NCI-H1930 (cell line): ENCODE results near the gene LPP.

ENCODE experiments used
- DNase-seq, 2 experiments: peaks; one replicate each; lab custom pipeline; 2025; lab: John Stamatoyannopoulos, UW

Gene LPP

GRCh38 chr3:188870431-188870830, 716.5 kb downstream of the LPP start:
- no peak for DNase-seq

- DNase-seq = no peak
Measured at GRCh38 chr3:188874576-188874975, 720.6 kb downstream of the LPP start.

- no peak for DNase-seq
Measured at GRCh38 chr3:188875413-188875812, 721.5 kb downstream of the LPP start.

DNA sequence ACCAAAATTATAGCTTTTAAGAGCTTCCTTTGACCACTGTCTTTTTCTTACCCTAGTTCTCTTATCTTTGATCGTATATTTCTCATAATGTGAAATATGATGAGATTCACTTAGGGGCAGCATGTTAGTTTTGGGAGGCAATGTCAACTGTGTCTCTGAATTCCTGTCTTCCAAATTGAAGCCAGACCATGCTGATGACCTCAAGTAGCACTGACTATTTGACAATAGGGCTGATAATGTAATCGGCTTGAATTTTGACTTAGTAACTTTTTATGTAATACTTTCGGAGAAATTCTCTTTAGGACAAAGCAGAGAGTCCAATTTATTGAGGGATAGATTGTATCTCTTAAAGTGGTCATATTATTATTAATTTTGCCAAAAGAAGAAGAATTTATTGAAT, 722.4 kb downstream of the LPP start:
- no peak for DNase-seq

DNA sequence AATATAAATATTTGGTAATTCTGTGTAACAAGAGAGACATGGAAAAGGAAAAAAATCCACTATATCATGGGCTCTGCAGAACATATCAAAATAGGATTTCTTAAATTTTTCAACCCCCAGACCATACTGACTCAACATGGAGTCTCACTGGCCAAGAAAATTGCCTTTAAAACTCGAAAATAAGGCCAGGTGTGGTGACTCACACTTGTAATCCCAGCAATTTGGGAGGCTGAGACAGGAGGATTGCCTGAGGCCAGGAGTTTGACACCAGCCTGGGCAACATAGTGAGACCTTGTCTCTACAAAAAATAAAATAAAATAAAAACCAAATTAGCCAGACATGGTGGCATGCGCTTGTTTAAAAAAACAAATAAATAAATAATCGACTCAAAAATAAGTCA, 723.4 kb downstream of the LPP start:
- DNase-seq = no peak

- no peak for DNase-seq
Measured at GRCh38 chr3:188878076-188878475, 724.1 kb downstream of the LPP start.

- DNase-seq = no peak
Measured at GRCh38 chr3:188881954-188882641, 728.1 kb downstream of the LPP start.

DNA sequence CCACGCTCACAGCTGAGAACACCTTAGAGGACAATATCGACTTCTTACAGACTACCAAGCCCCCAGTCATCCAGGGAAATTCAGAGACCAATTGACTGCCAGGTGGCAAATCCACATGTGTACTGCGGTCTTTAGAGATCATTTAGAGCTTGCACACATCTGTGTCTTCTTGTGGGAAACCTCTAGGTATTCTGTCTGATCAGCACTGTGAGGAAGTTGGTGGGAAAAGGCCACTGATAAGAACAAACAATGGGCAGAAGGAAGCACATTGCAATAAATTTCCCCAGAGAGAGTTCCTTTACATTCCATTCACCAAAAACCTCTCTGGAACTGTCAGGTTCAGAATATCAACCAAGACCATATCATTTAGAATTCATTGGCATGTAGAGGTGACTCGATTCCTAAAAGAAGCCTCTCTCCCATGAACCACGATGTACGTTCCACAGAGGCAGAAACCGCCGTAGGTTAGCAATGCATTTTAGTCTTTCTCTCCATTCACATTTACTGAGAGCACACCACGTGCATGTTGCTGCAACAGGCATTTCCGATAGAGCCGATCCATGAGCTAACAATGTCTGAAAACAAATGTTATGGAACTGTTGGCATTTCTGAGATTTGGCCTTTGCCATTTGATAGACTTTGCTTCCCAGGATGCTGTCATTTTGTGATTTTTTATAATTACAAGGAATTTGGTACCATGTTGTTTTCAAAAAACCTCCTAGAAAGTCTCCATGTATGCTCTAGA, 730.5 kb downstream of the LPP start:
- DNase-seq = no peak

DNA sequence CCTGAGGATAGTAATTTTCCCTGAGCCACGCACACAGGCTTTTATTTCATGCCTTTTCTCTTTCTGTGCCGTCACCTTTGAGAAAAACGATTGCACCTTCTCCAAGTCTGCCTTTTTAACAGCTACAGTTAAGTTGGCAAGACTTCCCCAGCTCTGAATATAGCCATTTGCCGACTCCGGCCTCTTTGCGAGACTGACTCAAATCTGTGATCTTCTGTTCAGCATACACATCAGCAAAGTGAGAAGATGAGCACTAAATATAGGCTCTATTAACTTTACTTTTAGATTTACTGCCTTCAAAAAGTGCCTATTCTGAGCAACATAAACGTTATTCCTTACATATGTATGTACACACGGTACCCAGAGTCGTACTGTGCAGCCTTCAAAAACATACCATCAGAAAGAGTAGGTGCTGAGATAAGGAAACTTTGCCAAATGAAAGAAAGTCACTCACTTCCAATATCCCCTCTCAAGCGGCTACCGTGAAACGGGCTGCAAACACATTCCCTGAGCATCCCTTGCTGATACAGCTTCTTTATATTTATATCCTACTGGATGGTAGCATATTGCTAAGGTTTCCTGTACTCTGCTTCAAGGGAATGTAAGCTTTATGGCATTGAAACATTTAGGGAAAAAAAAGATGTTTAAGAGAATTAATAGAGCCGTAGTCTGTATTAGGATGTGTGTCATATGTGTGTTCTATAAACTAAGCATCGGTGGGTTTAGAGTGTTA, 734.5 kb downstream of the LPP start:
- DNase-seq = no peak

DNA sequence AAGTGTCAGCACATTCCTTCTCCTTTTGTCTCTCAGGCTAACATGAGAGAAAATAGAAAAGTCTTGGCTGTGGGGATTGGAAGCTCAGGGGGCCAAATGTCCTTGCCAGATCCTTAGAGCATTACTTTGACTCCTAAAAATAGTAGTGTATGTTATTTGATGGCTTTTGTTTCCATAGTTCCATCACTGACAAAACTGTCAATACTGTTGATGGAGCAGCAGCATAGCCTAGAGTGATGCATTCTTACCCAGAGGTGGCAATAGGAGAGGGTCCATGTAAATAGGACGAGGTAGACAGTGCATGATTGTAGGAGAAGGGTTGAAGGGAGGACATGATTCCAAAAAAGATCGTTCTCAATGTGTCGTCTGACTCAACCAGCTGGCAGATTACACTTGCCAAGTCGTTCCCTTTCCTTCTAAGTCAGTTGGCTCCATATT, 735.1 kb downstream of the LPP start:
- no peak for DNase-seq

- no peak for DNase-seq
Measured at GRCh38 chr3:188890572-188891270, 736.8 kb downstream of the LPP start.

DNA sequence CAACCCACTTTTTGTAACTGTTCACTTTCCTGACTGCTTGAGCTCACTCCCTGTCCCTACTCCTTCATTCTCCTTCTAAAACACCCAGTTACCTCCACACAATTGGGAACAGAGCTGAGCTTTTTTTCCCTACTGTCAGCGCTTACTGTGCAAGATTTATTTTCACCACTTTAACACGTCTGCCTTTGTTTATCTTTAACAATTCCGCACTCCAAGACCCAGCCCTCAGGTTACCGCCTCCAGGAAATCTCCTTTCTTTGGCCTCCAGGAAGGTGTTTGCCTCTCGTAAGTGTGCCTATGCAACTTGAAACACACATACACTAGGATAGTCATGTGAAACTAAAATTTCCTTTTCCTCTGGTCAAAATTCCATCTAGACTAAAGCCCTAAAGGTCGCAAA, 745.9 kb downstream of the LPP start:
- no peak for DNase-seq

- no peak for DNase-seq
Measured at GRCh38 chr3:188900421-188900951, 746.5 kb downstream of the LPP start.

DNA sequence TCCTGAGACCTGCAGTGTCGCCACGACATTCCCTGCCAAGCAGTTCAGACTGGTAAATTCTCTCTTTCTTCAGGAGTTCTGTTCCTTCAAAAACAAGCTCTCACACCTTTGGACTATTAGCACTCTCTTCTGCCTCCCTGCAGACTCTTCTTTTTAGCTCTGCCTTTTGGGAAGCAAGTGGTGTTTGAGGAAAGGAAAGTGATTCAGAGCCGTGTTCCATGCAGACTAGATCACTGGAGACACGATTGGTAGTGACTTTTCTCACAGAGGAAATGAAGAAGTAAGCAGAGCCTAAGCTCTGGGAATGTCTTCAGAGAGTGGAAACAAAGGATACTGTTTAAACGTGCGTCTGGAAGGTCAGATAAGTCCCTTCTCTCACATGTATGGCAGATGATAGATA, 747.2 kb downstream of the LPP start:
- DNase-seq = no peak

DNA sequence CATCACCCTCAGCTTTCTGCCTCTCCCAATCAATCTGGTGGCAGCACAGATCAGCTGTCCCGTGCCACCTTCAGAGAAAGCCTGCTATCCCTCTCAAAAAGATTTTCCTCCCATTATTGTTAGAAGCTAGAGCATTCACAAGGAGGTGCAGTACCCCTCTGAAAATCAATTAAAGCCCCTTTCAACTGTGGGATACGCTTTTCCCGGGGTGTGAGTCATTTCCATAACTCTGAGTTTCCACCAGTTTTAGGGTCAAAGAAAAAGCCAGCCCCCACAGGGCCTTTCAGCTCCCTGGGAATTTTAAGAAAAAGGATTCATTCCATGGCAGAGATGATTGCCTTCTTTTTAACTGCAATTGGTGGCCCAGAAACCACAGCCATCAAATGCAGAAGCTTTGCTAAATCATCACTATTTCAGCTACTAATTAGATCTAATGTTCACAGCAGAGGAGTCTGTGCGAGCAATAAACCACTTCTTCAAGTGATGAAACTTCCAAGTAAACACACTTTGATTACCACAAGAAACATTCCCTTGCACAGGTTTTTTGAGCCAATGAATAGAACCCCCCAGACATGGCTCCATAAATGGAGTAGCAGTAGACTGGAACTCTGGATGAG, 747.8 kb downstream of the LPP start:
- DNase-seq = no peak

GRCh38 chr3:188904670-188905069, 750.7 kb downstream of the LPP start:
- no peak for DNase-seq

GRCh38 chr3:188905547-188905946, 751.6 kb downstream of the LPP start:
- no peak for DNase-seq

- DNase-seq = no peak
Measured at GRCh38 chr3:188906236-188906635, 752.3 kb downstream of the LPP start.

DNA sequence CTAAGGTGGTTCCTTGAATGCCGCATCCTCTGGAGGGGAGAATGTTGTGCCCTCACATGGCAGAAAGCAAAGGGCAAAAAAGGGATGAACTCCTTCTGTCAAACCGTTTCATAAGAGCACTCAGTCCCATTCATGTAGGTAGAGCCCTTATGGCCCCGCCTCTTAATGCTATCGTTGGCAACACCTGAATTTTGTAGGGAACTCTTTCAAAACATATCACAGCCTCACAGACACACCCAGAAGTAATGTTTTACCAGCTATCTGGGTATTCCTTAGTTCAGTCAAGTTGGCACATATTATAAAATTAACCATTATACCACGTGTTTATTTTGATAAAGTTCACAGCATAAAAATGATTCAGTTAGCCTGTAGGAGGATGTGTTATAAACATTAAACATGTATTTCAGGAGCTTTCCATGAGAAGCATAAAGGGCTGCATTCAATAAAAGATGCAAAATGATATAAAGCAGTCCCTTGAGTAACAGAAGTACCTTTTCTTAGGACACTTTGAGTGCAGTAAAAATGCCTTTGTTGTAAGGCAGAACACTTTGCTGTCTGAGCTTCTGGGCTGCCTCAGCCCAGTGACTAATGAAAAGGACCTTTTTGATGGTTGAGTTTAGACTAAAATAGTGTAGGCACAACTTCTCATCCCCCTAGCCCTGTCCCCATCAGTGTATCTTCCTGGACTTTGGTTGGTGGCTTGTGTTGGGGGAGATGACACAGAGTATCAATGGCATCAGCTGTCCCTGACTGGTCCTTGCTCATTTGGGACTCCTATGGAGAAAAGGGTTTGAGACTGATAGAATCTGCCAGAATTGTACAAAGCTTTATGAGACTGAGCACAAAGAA, 754.3 kb downstream of the LPP start:
- DNase-seq = no peak

- DNase-seq = no peak
Measured at GRCh38 chr3:188911026-188911850, 757.3 kb downstream of the LPP start.
